ENCODE measurements around the gene CD8B2. TPM values are rescaled to one million over a fixed set of nuclear protein-coding genes. Genes with fewer than 3 reads are reported as not detected.

Gene CD8B2
- polyA plus RNA-seq, 2 of the 4 experiments (the other 2 are of a cell fraction) = not detected

DNA sequence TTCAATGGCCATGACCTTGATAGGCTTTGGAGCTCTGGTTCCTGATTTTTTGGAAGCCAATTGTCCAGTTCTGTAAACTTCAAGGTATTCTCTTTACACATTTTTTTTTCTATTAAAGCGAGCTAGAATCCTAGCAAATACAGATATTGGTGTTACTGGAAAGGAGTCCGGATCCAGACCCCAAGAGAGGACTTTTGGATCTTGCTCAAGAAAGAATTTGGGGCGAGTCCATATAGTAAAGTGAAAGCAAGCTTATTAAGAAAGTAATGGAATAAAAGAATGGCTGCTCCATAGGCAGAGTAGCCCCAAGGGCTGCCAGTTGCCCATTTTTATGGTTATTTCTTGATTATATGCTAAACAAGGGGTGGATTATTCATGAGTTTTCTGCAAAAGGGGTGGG, 45.1 kb downstream of the CD8B2 start (continued):
- TF ChIP-seq CHD4 (IDR thresholded peaks at IDR 0.05; ENCODE audit: borderline replicate concordance) = no peak
- no peak for TF ChIP-seq SMC3 (IDR thresholded peaks at IDR 0.05)
- TF ChIP-seq, protein P1, sequence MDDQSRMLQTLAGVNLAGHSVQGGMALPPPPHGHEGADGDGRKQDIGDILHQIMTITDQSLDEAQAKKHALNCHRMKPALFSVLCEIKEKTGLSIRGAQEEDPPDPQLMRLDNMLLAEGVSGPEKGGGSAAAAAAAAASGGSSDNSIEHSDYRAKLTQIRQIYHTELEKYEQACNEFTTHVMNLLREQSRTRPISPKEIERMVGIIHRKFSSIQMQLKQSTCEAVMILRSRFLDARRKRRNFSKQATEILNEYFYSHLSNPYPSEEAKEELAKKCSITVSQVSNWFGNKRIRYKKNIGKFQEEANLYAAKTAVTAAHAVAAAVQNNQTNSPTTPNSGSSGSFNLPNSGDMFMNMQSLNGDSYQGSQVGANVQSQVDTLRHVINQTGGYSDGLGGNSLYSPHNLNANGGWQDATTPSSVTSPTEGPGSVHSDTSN (IDR thresholded peaks at IDR 0.05) = no peak
- TF ChIP-seq, protein P2, sequence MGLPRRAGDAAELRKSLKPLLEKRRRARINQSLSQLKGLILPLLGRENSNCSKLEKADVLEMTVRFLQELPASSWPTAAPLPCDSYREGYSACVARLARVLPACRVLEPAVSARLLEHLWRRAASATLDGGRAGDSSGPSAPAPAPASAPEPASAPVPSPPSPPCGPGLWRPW (IDR thresholded peaks at IDR 0.05) = no peak
- TF ChIP-seq CBX2 (IDR thresholded peaks at IDR 0.05; ENCODE audit: borderline replicate concordance, low read depth) = no peak
- no peak for TF ChIP-seq KDM1A (IDR thresholded peaks at IDR 0.05; ENCODE audit: low read depth)
- TF ChIP-seq ESRRA (IDR thresholded peaks at IDR 0.05; ENCODE audit: borderline replicate concordance, low read length) = no peak
- no peak for TF ChIP-seq CHD2 (IDR thresholded peaks at IDR 0.05; ENCODE audit: low read length, partially characterized antibody)
- no peak for TF ChIP-seq HEYL (CRISPR knock-in tag; IDR thresholded peaks at IDR 0.05)
- no peak for TF ChIP-seq FOSB (CRISPR knock-in tag; IDR thresholded peaks at IDR 0.05)

DNA sequence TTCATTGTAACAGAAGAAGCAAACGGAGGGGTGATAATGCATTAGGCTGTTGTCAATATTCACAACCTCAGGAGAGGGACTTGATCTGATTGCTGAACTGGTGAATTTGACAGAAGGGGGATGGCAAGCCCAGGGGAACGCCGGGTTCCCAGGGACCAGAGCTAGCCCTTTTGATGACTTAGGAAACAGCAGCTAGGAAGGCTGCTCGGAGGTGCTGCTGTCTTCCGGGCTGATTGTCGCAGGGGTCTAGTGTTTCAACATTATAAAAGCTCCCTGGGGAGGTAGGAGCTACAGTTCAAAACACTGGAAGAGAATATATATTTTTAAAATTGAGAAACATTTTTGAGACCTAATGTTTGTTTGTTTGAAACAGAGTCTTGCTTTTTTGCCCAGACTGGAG, 47.3 kb downstream of the CD8B2 start:
- ChIA-PET CTCF (no interaction called here), POLR2A (no interaction called here)
- H3K27ac ChIP-seq = no peak overlapping the region
- no peak for ATAC-seq
- H3K4me1 ChIP-seq = no peaks in the 10 kb centered on the region
- FAIRE-seq = no peak
- TF ChIP-seq RCOR1 (IDR thresholded peaks at IDR 0.05; ENCODE audit: low read depth, low read length) (no peak), GATA3 (IDR thresholded peaks at IDR 0.05; ENCODE audit: borderline replicate concordance) (no peak), SREBF2 (IDR thresholded peaks at IDR 0.05) (no peak), EP300 (IDR thresholded peaks at IDR 0.05) (no peak), ZC3H11A (IDR thresholded peaks at IDR 0.05) (no peak), HEYL (CRISPR knock-in tag; IDR thresholded peaks at IDR 0.05) (no peak), HOXB5 (CRISPR knock-in tag; IDR thresholded peaks at IDR 0.05) (no peak), JUN (IDR thresholded peaks at IDR 0.05) (no peak), NR3C1 (IDR thresholded peaks at IDR 0.05) (no peak), CEBPB (IDR thresholded peaks at IDR 0.05) (no peak), TP53 (CRISPR knock-in tag; IDR thresholded peaks at IDR 0.05) (no peak), HOXA7 (CRISPR knock-in tag; IDR thresholded peaks at IDR 0.05) (no peak), TFCP2L1 (CRISPR knock-in tag; IDR thresholded peaks at IDR 0.05) (no peak), FOSL2 (IDR thresholded peaks at IDR 0.05) (no peak), FOSL2 (CRISPR knock-in tag; IDR thresholded peaks at IDR 0.05) (no peak)
- TF ChIP-seq, protein P2 (IDR thresholded peaks at IDR 0.05) = no peak
- TF ChIP-seq, protein P1 (IDR thresholded peaks at IDR 0.05) = no peak
- TF ChIP-seq, protein P3, sequence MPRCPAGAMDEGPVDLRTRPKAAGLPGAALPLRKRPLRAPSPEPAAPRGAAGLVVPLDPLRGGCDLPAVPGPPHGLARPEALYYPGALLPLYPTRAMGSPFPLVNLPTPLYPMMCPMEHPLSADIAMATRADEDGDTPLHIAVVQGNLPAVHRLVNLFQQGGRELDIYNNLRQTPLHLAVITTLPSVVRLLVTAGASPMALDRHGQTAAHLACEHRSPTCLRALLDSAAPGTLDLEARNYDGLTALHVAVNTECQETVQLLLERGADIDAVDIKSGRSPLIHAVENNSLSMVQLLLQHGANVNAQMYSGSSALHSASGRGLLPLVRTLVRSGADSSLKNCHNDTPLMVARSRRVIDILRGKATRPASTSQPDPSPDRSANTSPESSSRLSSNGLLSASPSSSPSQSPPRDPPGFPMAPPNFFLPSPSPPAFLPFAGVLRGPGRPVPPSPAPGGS (IDR thresholded peaks at IDR 0.05) = no peak
- TF ChIP-seq, protein P4, sequence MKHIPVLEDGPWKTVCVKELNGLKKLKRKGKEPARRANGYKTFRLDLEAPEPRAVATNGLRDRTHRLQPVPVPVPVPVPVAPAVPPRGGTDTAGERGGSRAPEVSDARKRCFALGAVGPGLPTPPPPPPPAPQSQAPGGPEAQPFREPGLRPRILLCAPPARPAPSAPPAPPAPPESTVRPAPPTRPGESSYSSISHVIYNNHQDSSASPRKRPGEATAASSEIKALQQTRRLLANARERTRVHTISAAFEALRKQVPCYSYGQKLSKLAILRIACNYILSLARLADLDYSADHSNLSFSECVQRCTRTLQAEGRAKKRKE (CRISPR knock-in tag; IDR thresholded peaks at IDR 0.05; ENCODE audit: low read depth) = no peak
- TF ChIP-seq, protein P5, sequence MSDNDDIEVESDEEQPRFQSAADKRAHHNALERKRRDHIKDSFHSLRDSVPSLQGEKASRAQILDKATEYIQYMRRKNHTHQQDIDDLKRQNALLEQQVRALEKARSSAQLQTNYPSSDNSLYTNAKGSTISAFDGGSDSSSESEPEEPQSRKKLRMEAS (IDR thresholded peaks at IDR 0.05) = no peak
- TF ChIP-seq, protein P6, sequence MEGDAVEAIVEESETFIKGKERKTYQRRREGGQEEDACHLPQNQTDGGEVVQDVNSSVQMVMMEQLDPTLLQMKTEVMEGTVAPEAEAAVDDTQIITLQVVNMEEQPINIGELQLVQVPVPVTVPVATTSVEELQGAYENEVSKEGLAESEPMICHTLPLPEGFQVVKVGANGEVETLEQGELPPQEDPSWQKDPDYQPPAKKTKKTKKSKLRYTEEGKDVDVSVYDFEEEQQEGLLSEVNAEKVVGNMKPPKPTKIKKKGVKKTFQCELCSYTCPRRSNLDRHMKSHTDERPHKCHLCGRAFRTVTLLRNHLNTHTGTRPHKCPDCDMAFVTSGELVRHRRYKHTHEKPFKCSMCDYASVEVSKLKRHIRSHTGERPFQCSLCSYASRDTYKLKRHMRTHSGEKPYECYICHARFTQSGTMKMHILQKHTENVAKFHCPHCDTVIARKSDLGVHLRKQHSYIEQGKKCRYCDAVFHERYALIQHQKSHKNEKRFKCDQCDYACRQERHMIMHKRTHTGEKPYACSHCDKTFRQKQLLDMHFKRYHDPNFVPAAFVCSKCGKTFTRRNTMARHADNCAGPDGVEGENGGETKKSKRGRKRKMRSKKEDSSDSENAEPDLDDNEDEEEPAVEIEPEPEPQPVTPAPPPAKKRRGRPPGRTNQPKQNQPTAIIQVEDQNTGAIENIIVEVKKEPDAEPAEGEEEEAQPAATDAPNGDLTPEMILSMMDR (IDR thresholded peaks at IDR 0.05) = no peak
- H3K4me3 ChIP-seq = no peak overlapping the region
- H3K9me3 ChIP-seq = no peaks in the 10 kb centered on the region
- WGBS (ENCODE audit: missing lambda C conversion rate) = 56% methylated on average over 6 of the region's 6 CpGs
- DNase-seq (ENCODE audit: low read depth in 1 of 2, low spot score in 1 of 2) = no peak
- H3K4me2 ChIP-seq = no peak overlapping the region

Measured in A549 (cell line).